Measurements from ENCODE around the gene YKT6. TPM values are rescaled to one million over a fixed set of nuclear protein-coding genes. Genes with fewer than 3 reads are reported as not detected.

YKT6 gene
- total and polyA plus RNA-seq, 2 of the 8 experiments (the other 6 are each of a cell fraction or from before 2014, with no cell fraction given): 75.3 to 103 TPM

DNA sequence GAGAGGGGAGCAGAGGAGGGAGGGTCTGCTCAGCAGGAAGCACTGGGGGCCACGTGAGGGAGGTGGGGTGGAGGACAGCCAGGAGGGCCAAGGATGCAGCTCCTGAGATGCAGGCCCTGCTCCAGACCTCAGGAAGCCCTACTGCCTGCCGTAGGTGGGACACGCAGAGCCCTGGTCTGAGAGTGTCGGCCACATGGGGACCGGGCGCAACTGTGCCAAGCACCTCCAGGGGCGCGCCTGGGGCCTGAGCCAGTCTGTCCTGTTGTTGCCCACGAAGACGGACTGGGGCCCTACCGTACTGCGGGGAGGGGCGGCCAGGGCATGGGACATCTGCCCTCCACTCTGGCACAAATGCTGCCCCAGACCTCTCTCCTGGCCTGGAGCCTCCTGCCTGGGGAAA lies 31.6 kb downstream of the YKT6 start:
- Histone ChIP-seq H4K20me1 (replicated peaks in 1 of 2; ENCODE audit: control insufficient read depth in 1 of 2, insufficient read depth in 2 of 2, low read length in 2 of 2) (no peaks in the 10 kb centered on the region), H3K4me2 (ENCODE audit: insufficient read depth in 1 of 2, low read depth in 2 of 2, low read length in 2 of 2) (no peak overlapping the region), H3K4me1 (replicated peaks in 1 of 4; ENCODE audit: control insufficient read depth in 3 of 4, insufficient read depth in 4 of 4, low read length in 3 of 4) (peaks cover 0 to 2% (median 0%) of the 10 kb centered on the region in 4 experiments; a peak in 2 of 7 replicates), H3K79me1 (ENCODE audit: low read depth, low read length) (no peaks in the 10 kb centered on the region), H4K8ac (ENCODE audit: extremely low read depth, insufficient read depth, low read length) (no peak overlapping the region), H3K14ac (ENCODE audit: insufficient read length) (no peak overlapping the region), H3K27me3 (replicated peaks in 1 of 4; ENCODE audit: control insufficient read depth in 3 of 4, extremely low read depth in 1 of 4, insufficient read depth in 3 of 4, low read length in 3 of 4) (no peaks in the 10 kb centered on the region), H2BK5ac (ENCODE audit: low read depth, low read length) (no peak overlapping the region), H3K36me3 (ENCODE audit: control insufficient read depth in 2 of 4, insufficient read depth in 4 of 4, low read length in 3 of 4) (no peaks in the 10 kb centered on the region), H3K18ac (ENCODE audit: extremely low read depth, low read length) (no peak overlapping the region), H3K23ac (ENCODE audit: insufficient read length) (no peak overlapping the region), H3K4ac (replicated peaks; ENCODE audit: insufficient read length, low read depth, low read length) (no peak overlapping the region), H2BK120ac (replicated peaks; ENCODE audit: low read depth, low read length) (no peak overlapping the region), H3K79me2 (ENCODE audit: control insufficient read depth in 1 of 2, insufficient read depth in 2 of 2, low read length in 2 of 2) (no peaks in the 10 kb centered on the region), H3K9me3 (ENCODE audit: insufficient read depth in 2 of 2, low read depth in 1 of 2, low read length in 1 of 2) (no peaks in the 10 kb centered on the region), H3K4me3 (ENCODE audit: extremely low read depth in 1 of 4, insufficient read depth in 2 of 4, low read depth in 3 of 4, low read length in 4 of 4) (no peak overlapping the region), H2BK15ac (ENCODE audit: low read length) (no peak overlapping the region), H2BK12ac (ENCODE audit: low read depth, low read length) (no peak overlapping the region), H2AK5ac (ENCODE audit: low read depth, low read length) (no peak overlapping the region), H3K27ac (ENCODE audit: low read depth, low read length) (no peak overlapping the region), H4K91ac (replicated peaks; ENCODE audit: insufficient read length, low read length) (no peak overlapping the region), H4K5ac (ENCODE audit: insufficient read length, low read depth, low read length) (no peak overlapping the region), H3K23me2 (ENCODE audit: low read depth, low read length) (no peaks in the 10 kb centered on the region; the same call in 1 of the 2 replicates), H3K9ac (replicated peaks in 1 of 4; ENCODE audit: extremely low read depth in 1 of 4, low read depth in 3 of 4, low read length in 3 of 4) (no peak overlapping the region), H2AFZ (ENCODE audit: low read length) (no peak overlapping the region), H3K56ac (replicated peaks; ENCODE audit: insufficient read length, low read depth, low read length) (no peak overlapping the region), H2BK20ac (ENCODE audit: low read length) (no peak overlapping the region)
- POLR2A ChIA-PET (ENCODE audit: partially characterized antibody): no interaction called here
- CTCF ChIA-PET (ENCODE audit: partially characterized antibody): interaction anchor here (2.1 to 3.0 kb wide), 3 partner anchors 10 to 16 kb away, joined by 5 to 24 read pairs (median 6); no protein-coding TSS in a partner anchor
- DNase-seq (ENCODE audit: low read depth in 1 of 2, low spot score in 2 of 2): no peak
- WGBS, 2 experiments (ENCODE audit: extremely low coverage in 1 of 2, insufficient coverage in 1 of 2, insufficient read length in 1 of 2, insufficient replicate concordance in 2 of 2, low coverage in 1 of 2, low lambda C conversion rate in 2 of 2, missing lambda C conversion rate in 1 of 2): 92% methylated on average over 13 of the region's 13 CpGs; no CpG with 5 or more reads in 1 of the 2 experiments
- FAIRE-seq: no peak
- TF ChIP-seq ZNF274 (IDR thresholded peaks at IDR 0.05; ENCODE audit: borderline replicate concordance, extremely low read depth, low read length): no peak
- TF ChIP-seq, protein P1, sequence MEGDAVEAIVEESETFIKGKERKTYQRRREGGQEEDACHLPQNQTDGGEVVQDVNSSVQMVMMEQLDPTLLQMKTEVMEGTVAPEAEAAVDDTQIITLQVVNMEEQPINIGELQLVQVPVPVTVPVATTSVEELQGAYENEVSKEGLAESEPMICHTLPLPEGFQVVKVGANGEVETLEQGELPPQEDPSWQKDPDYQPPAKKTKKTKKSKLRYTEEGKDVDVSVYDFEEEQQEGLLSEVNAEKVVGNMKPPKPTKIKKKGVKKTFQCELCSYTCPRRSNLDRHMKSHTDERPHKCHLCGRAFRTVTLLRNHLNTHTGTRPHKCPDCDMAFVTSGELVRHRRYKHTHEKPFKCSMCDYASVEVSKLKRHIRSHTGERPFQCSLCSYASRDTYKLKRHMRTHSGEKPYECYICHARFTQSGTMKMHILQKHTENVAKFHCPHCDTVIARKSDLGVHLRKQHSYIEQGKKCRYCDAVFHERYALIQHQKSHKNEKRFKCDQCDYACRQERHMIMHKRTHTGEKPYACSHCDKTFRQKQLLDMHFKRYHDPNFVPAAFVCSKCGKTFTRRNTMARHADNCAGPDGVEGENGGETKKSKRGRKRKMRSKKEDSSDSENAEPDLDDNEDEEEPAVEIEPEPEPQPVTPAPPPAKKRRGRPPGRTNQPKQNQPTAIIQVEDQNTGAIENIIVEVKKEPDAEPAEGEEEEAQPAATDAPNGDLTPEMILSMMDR (IDR thresholded peaks at IDR 0.05; ENCODE audit: control extremely low read depth in 1 of 3, insufficient read depth in 1 of 3, low read depth in 1 of 3, low read length in 3 of 3): no peak
- TF ChIP-seq KDM4A (IDR thresholded peaks at IDR 0.05; ENCODE audit: low read depth, low read length, severe bottlenecking): no peak
- TF ChIP-seq SIRT6 (IDR thresholded peaks at IDR 0.05; ENCODE audit: low read length): no peak
- no peak for TF ChIP-seq RFX5 (IDR thresholded peaks at IDR 0.05; ENCODE audit: borderline replicate concordance, low read depth, low read length)
- no peak for TF ChIP-seq CBX5 (IDR thresholded peaks at IDR 0.05; ENCODE audit: low read depth, low read length)
- no peak for TF ChIP-seq HDAC6 (IDR thresholded peaks at IDR 0.05; ENCODE audit: low read depth, low read length)
- TF ChIP-seq, protein P2, sequence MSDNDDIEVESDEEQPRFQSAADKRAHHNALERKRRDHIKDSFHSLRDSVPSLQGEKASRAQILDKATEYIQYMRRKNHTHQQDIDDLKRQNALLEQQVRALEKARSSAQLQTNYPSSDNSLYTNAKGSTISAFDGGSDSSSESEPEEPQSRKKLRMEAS (IDR thresholded peaks at IDR 0.05): no peak
- no peak for TF ChIP-seq TEAD4 (IDR thresholded peaks at IDR 0.05; ENCODE audit: low read depth, low read length)
- TF ChIP-seq GTF2F1 (IDR thresholded peaks at IDR 0.05; ENCODE audit: borderline replicate concordance, low read depth, low read length): no peak
- TF ChIP-seq JUN (IDR thresholded peaks at IDR 0.05; ENCODE audit: low read depth, low read length): no peak
- no peak for TF ChIP-seq SUZ12 (IDR thresholded peaks at IDR 0.05; ENCODE audit: low read length)

All from H1 (cell line).